Left renal cortex interstitium (tissue), 4 donors: ENCODE measurements around the gene ZNF831. TPM values are rescaled to one million over a fixed set of nuclear protein-coding genes. Genes with fewer than 3 reads are reported as not detected.

Experiments used
- DNase-seq, 4 donors: peaks; one replicate each; pipeline ENCODE4 v3.0.0-alpha.2; 2013; ENCODE audit warnings: low read depth in 4 of 4, low spot score in 2 of 4, missing footprints in 1 of 4
- polyA plus RNA-seq, 4 donors: library from polyadenylated mRNA; unstranded; fragments of 120-200 nt; gene quantifications; one replicate each; pipeline ENCODE4 v1.2.1, GENCODE V29; 2013; ENCODE audit not compliant: insufficient read length in 4 of 4

ZNF831 gene
- polyA plus RNA-seq, 4 donors, result 0.08 to 0.13 (median 0.10) TPM

DNA sequence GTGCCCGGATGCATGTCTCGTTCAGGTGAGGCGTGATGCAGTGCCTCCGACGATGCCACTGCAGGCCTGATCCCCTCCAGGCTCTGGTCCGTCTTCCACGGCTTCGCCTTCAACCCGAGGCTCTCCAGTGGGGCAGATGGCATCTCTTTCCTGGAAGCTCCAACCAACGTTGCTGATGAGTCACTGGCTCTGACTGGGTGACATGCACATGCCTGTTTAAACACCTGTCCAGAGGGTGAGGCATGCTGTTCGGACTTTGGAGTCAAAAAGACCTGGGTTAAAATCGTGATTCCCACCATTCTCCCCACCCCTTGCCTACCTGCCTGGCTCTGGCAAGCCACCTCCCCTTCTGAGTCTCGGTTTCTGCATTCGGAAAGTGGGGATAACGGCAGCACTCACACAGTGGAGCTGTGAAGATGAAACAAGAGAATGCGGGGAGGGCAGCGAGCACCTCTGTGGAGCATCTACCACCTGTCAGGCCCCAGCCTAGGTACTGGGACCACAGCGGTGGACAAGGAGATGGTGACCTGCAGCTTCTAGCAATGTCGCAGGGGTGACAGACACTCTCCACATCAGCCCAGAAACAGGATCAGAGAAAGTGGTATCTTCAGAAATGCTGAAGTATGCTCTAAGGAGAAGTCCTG lies 128.2 kb downstream of the ZNF831 start:
- no peak for DNase-seq

GRCh38 chr20:59295531-59295930 lies 131.9 kb downstream of the ZNF831 start:
- DNase-seq, result no peak

DNA sequence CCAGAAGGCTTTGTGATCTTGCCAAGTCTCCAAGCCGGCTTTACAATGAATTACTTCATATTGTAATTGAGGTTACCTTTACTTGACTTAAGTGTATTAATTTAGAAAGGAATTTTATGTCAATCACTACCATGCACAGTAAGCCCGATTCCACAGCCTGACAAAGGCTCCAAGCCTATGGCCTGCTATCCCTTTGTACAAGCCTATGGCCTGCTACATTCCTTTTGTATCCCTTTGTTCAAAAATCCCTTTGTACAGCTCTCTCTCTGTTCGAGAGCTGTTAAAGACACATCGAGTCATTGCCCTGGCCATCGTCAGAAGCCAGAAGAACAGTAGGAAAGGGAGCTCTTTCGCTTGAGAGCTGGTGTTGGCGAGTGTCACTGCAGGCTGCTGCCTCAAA lies 134.1 kb downstream of the ZNF831 start:
- no peak for DNase-seq

DNA sequence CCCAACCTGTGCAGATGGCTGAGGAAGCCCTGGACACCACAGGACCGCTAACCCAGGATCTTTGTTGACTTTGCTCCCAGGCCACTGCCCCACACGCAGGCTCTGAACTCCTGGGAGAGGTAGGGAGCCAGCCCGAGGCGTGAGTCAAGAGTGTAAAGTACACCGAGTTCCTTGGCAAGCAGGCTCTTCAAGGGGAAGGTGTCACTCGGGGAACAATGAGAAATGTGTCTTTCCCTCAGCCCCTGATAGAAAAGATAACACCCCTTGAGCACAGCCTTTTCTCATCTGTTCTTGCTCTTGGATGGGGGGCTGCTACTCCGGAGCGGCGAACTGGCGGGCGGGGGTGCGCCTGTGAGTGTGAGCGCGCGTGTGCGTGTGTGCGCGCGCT lies 136.3 kb downstream of the ZNF831 start:
- no peak for DNase-seq

DNA sequence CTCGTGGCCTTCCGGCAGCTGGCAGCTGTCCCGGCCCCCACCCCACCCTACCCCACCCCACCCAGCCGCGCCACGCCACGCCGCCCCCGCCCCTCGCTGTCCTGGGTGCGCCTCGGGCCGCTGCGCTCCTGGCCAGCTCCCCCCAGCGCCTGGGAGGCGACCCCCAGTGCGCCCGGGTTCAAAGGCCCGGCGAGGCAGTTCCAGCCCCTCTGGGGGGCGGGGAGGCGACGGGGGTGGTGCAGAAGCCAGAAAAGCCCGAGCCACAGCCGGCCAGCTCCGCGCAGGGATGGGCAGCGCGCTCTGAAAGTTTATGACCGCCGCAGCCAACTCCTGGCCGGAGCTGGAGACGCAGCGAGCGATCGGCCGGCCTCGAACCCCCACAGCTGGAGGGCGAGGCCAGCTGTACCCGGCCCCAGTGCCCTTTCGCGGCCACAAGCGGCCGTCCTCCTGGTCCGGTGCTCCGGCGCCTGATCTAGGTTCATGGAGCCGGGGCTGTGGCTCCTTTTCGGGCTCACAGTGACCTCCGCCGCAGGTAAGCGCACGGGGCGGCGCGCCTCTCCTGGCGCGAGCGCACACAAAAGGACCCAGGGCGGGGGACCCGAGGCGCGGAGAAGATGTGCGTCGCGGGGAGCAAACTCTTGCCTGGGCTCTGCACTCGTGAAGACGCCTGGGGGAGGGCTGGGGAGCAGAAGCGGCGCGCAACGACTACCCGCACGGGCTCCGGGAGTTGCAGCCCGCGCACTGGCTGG lies 136.9 kb downstream of the ZNF831 start, which contains the start of gene EDN3:
EDN3 (plus strand) TSS at position 279 of the 749 bp plus-strand sequence; CDS start at position 481, 202 bp downstream.
- DNase-seq, result no peak

DNA sequence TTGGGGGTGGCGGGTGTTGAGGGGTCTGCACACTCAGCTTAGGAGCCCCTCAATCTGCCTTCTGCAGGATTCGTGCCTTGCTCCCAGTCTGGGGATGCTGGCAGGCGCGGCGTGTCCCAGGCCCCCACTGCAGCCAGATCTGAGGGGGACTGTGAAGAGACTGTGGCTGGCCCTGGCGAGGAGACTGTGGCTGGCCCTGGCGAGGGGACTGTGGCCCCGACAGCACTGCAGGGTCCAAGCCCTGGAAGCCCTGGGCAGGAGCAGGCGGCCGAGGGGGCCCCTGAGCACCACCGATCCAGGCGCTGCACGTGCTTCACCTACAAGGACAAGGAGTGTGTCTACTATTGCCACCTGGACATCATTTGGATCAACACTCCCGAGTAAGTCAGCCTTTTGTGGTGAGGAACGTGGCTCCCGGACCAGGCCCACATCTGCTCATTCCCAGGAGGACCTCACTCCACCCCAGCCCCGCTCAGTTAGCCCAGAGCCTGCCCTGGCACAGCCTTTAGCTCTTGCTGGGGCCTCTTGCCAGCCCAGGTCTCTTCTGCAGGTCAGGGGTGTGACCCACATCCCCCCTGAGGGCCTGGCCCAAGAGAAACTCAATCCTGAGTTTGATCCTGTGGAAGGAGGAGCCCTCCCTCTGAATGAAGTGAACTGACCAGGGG lies 137.9 kb downstream of the ZNF831 start:
- no peak for DNase-seq

DNA sequence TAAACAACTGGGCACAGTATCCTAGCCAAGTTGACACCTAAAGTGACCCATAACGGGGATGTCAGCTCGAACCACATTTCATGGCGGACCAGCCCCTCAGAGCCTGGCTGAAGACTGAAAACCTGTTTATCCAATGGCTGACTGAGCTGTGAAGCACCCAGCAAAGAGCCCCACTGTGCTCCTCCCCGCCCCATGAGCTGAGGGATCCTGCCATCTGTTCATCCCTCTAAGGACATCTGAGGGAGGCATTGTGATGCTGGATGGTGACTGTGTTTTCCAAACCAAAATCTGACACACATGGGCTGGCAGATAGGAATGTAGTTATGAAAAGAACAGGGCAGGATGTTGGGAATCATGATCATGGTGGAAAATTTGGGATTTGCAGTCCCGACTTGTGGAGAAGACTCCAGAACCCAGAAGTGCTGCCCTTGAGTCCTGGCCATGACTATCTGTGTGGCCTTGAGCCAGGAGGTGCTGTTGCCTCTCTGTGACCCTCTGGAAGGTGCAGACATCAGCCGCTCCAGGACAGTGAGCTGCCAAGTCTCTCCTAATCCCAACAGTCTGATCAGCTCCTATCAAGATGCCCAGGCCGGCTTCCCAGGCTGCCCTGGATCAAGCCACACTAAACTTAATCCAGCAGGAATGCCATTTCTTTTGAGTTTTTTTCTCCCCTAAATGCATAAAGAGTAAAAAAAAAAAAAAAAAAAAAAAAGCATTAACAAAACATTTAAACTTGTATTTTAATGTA lies 142.5 kb downstream of the ZNF831 start:
- DNase-seq, result no peak

DNA sequence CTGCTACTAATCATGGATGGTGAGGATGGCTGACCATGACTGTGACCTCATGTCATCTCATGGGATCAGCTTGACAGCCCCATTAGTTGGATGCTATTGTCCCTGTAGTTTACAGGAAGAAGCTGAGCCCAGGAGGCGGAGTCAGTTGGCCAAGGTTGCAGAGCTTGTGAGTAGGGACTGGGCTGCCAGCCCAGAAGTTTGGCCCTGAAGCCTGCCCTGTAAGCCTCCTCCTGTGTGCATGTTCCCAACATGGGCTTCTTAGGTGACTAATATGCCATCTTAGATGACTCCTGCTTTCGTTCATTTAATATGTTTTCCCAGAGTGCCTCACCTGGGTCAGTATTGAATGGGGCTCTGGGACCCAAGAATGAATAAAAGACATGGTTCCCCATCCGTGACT lies 143.6 kb downstream of the ZNF831 start:
- no peak for DNase-seq

Other genes with a start within 250 kb of the ZNF831 start
- 100 to 1,000 TPM; 108 to 159 (median 127) TPM for gene NELFCD, start 182.6 kb upstream of the ZNF831 start, polyA plus RNA-seq
- gene CTSZ, start 156.6 kb upstream of the ZNF831 start, polyA plus RNA-seq, result 10 to 100 TPM; 76.9 to 85.1 (median 80.6) TPM
- 1 to 10 TPM; 1.7 to 3.2 (median 2.5) TPM for gene TUBB1, start 144.4 kb upstream of the ZNF831 start, polyA plus RNA-seq
- 100 to 1,000 TPM; 168 to 242 (median 196) TPM for gene ATP5F1E, start 131.5 kb upstream of the ZNF831 start, polyA plus RNA-seq
- 10 to 100 TPM; 65.4 to 74.0 (median 70.4) TPM for gene PRELID3B, start 121.0 kb upstream of the ZNF831 start, polyA plus RNA-seq
- 1 to 10 TPM; 5.2 to 7.4 (median 6.3) TPM for gene EDN3, start 136.8 kb downstream of the ZNF831 start, polyA plus RNA-seq